MM.1S (cell line): ENCODE measurements around the gene PHF24.
A peak's percentile ranks its signal among the peaks of the same experiment; 100 is the strongest.
"Not testable (repeated sequence)": the region's sequence is repeated elsewhere in the genome, so short reads cannot be mapped to it uniquely, and the experiment has no call there.

Experiments
- DNase-seq: peaks from one replicate; pipeline ENCODE4 v3.0.0-alpha.2; 2015
- H2AFZ ChIP-seq: fragments of 300-600 bp; sonication (generic); 2 replicates; pipeline ENCODE4 v1.6.0; 2016; ENCODE audit warnings: antibody characterized with exemption, low read length
- H3F3A ChIP-seq: fragments of 300-600 bp; sonication (generic); 2 replicates; pipeline ENCODE4 v1.6.1; 2016; ENCODE audit warnings: mild to moderate bottlenecking, antibody characterized with exemption, low read length, moderate library complexity, mixed read lengths; ENCODE audit not compliant: insufficient read depth
- H3K27ac ChIP-seq: fragments of 300-600 bp; sonication (generic); 2 replicates; pipeline ENCODE4 v1.5.1; 2016; ENCODE audit warnings: mild to moderate bottlenecking, low read length
- H3K27me3 ChIP-seq: fragments of 300-600 bp; sonication (generic); replicated peaks from 2 replicates; pipeline ENCODE4 v1.6.0; 2016; ENCODE audit warnings: low read length; ENCODE audit not compliant: insufficient read depth
- H3K36me3 ChIP-seq: fragments of 300-600 bp; sonication (generic); replicated peaks from 2 replicates; pipeline ENCODE4 v1.6.1; 2016; ENCODE audit warnings: mild to moderate bottlenecking, low read length, mixed read lengths; ENCODE audit not compliant: insufficient read depth
- H3K4me1 ChIP-seq: fragments of 300-600 bp; sonication (generic); 2 replicates; pipeline ENCODE4 v1.6.1; 2016; ENCODE audit warnings: low read length, mixed read lengths
- H3K4me2 ChIP-seq: fragments of 300-600 bp; sonication (generic); 2 replicates; pipeline ENCODE4 v1.6.0; 2016; ENCODE audit warnings: low read depth, low read length
- H3K4me3 ChIP-seq: fragments of 300-600 bp; sonication (generic); 2 replicates; pipeline ENCODE4 v1.5.1; 2016; ENCODE audit warnings: low read length, mixed read lengths
- H3K79me2 ChIP-seq: fragments of 300-600 bp; sonication (generic); 2 replicates; pipeline ENCODE4 v1.6.1; 2016; ENCODE audit warnings: mixed run types, low read length, mixed read lengths
- H3K9ac ChIP-seq: fragments of 300-600 bp; sonication (generic); 2 replicates; pipeline ENCODE4 v1.6.1; 2016; ENCODE audit warnings: low read length, mixed read lengths
- H3K9me2 ChIP-seq: fragments of 300-600 bp; sonication (generic); replicated peaks from 2 replicates; pipeline ENCODE4 v1.6.1; 2016; ENCODE audit warnings: mild to moderate bottlenecking, low read length, mixed read lengths; ENCODE audit not compliant: insufficient read depth
- H3K9me3 ChIP-seq: fragments of 300-600 bp; sonication (generic); replicated peaks from 2 replicates; pipeline ENCODE4 v1.6.1; 2016; ENCODE audit warnings: mild to moderate bottlenecking, low read length, mixed read lengths; ENCODE audit not compliant: insufficient read depth
- H4K20me1 ChIP-seq: fragments of 300-600 bp; sonication (generic); 2 replicates; pipeline ENCODE4 v1.6.1; 2016; ENCODE audit warnings: mild to moderate bottlenecking, low read length, moderate library complexity, mixed read lengths; ENCODE audit not compliant: insufficient read depth
- CTCF ChIP-seq: fragments of 300-600 bp; sonication (generic); IDR thresholded peaks from 2 replicates; pipeline ENCODE4 v1.5.1; 2016; ENCODE audit warnings: antibody characterized with exemption, low read length, mixed read lengths
- EZH2 ChIP-seq: fragments of 300-600 bp; sonication (generic); optimal IDR thresholded peaks from 2 replicates; pipeline ENCODE3; 2017; ENCODE audit warnings: low read depth, mild to moderate bottlenecking, antibody characterized with exemption, low read length, mixed read lengths
- EZH2phosphoT487 ChIP-seq: fragments of 300-600 bp; sonication (generic); IDR thresholded peaks from 2 replicates; pipeline ENCODE4 v1.6.1; 2018; ENCODE audit warnings: antibody characterized with exemption, low read length

PHF24 gene

GRCh38 chr9:35014517-35014916 is 56.4 kb downstream of the PHF24 start:
- no peak overlapping the region for H3K27ac ChIP-seq
- DNase-seq: no peak
- H3K9ac ChIP-seq: no peak overlapping the region
- no peaks in the 10 kb centered on the region for H3K79me2 ChIP-seq
- no peaks in the 10 kb centered on the region for H3K9me2 ChIP-seq
- H2AFZ ChIP-seq: no peak overlapping the region
- H3F3A ChIP-seq: no peaks in the 10 kb centered on the region; the same call in 1 of the 2 replicates
- no peaks in the 10 kb centered on the region for H3K4me1 ChIP-seq
- no peaks in the 10 kb centered on the region for H4K20me1 ChIP-seq
- no peak overlapping the region for H3K4me3 ChIP-seq
- peaks cover 2% of the 10 kb centered on the region for H3K36me3 ChIP-seq
- no peaks in the 10 kb centered on the region for H3K9me3 ChIP-seq
- H3K27me3 ChIP-seq: no peaks in the 10 kb centered on the region
- TF ChIP-seq CTCF (no peak), EZH2 (no peak), EZH2phosphoT487 (no peak)
- H3K4me2 ChIP-seq: no peak overlapping the region

DNA sequence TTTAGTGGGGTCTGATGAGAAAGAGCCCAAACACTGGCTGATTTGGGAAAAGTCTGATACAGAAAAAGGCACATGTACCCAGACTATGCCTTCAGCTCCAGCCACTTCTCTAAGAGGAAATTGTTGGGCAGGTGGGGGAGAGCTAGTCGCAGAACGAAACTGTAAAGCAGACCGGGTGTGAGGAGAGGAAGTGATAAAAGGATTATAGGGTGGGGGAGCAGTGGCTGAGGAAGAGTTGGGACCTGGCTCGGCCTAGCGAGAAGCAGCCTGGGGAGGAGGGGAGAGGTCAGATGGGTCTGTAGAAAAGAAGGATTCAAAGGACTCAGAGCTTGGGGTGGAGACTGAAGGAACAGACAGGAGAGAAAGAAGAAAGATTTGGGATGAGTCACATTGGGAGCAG is 65.4 kb downstream of the PHF24 start:
- H2AFZ ChIP-seq, H3K9me3 ChIP-seq, H3K36me3 ChIP-seq, H3K27me3 ChIP-seq, H3K9ac ChIP-seq, H3F3A ChIP-seq, H3K79me2 ChIP-seq, H3K4me2 ChIP-seq, H3K4me3 ChIP-seq, H4K20me1 ChIP-seq, H3K9me2 ChIP-seq: not testable (repeated sequence)
- DNase-seq: peak; percentile 47
- H3K27ac ChIP-seq: peak overlapping the region; percentile 16; the same call in 1 of the 2 replicates
- H3K4me1 ChIP-seq: peaks cover 22% of the 10 kb centered on the region

DNA sequence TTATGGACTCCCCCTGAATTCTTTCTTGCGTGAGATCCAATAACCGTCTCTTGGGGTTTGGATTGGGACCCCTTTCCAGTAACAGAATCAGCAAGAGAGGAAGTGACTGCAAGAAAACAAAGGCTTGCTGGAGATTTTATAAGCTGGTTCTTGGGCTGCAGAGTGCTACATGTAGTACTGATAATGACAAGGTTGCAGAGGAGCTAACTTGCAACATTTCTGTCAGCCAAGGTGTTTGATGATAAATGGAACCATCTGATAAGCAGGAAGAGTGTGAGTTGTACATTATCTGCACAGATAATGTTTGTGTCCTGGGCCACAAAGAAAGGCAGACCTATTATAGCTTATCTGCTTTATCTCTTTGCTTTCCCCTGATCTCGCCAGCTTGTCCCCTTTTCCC is 68.6 kb downstream of the PHF24 start:
- no peak overlapping the region for H2AFZ ChIP-seq
- no peaks in the 10 kb centered on the region for H3K9me3 ChIP-seq
- H3K36me3 ChIP-seq: no peaks in the 10 kb centered on the region
- no peaks in the 10 kb centered on the region for H3K27me3 ChIP-seq
- H3K4me1 ChIP-seq: peaks cover 36% of the 10 kb centered on the region
- TF ChIP-seq EZH2 (no peak), CTCF (no peak), EZH2phosphoT487 (no peak)
- H3K79me2 ChIP-seq: no peaks in the 10 kb centered on the region
- no peaks in the 10 kb centered on the region for H4K20me1 ChIP-seq
- no peak overlapping the region for H3K27ac ChIP-seq
- no peak for DNase-seq
- H3F3A ChIP-seq: peaks cover 12% of the 10 kb centered on the region
- H3K4me2 ChIP-seq: no peak overlapping the region
- H3K9me2 ChIP-seq: no peaks in the 10 kb centered on the region
- no peak overlapping the region for H3K4me3 ChIP-seq
- H3K9ac ChIP-seq: no peak overlapping the region

DNA sequence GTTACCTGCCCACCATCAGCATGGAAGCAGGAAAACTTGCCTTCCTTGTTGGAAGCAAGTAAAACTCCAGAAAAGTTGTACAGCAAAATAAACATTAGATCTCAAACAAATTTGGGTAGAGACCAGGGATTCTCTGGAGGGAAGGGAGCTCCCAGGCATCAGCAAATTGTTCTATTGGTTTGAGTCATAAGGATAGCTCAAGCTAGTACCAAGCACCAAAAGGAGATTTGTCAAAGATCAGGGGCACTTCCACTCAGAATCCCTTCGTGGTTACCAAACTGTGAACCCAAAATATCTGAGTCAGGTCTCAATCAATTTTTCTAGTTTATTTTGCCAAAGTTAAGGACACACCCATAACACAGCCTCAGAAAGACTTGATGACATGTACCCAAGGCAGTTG is 69.3 kb downstream of the PHF24 start:
- TF ChIP-seq EZH2phosphoT487 (no peak), EZH2 (no peak), CTCF (no peak)
- Histone ChIP-seq H3K9me2 (no peaks in the 10 kb centered on the region), H3K27me3 (no peaks in the 10 kb centered on the region), H4K20me1 (no peaks in the 10 kb centered on the region), H3K27ac (peak overlapping the region; percentile 12; the same call in 1 of the 2 replicates), H3K9ac (no peak overlapping the region), H3K9me3 (no peaks in the 10 kb centered on the region), H3K4me3 (no peak overlapping the region), H3F3A (peaks cover 12% of the 10 kb centered on the region), H3K4me2 (no peak overlapping the region), H3K79me2 (no peaks in the 10 kb centered on the region), H3K36me3 (no peaks in the 10 kb centered on the region), H2AFZ (no peak overlapping the region), H3K4me1 (peaks cover 36% of the 10 kb centered on the region)
- no peak for DNase-seq
